A549 (cell line): Measurements from ENCODE around the gene POC1A. TPM values are rescaled to one million over a fixed set of nuclear protein-coding genes. Genes with fewer than 3 reads are reported as not detected.
"Not testable (repeated sequence)": the region's sequence is repeated elsewhere in the genome, so short reads cannot be mapped to it uniquely, and the experiment has no call there.

Experiments
- ATAC-seq, 2 experiments: fragments of 200-7000 bp in 1 of 2; fragments of >200 bp in 1 of 2; cut with Nextera tagmentation in 1 of 2; cut with Tn5 transposase in 1 of 2; 3 replicates each; pipeline versions ENCODE4 v1.8.0 to v1.9.1; 2018 to 2020; ENCODE audit warnings: mild to moderate bottlenecking in 1 of 2, moderate library complexity in 1 of 2
- CTCF ChIA-PET: fragments of 300-600 bp; sonication (Branson Sonifier 250); formaldehyde crosslinking; extraction: SDS; loops from one replicate; lab custom pipeline; 2021; ENCODE audit warnings: antibody characterized with exemption, inconsistent platforms; lab: Yijun Ruan, JAX
- POLR2A ChIA-PET: fragments of 350-600 bp; formaldehyde crosslinking; extraction: SDS; loops from one replicate; lab custom pipeline; 2021; ENCODE audit warnings: antibody characterized with exemption, inconsistent platforms; lab: Yijun Ruan, JAX
- DNase-seq, 2 experiments: peaks; one replicate each; pipeline versions ENCODE4 v3.0.0 to v3.0.0-alpha.2; 2011 to 2016; ENCODE audit warnings: low read depth in 1 of 2, low spot score in 1 of 2
- FAIRE-seq: peaks from 2 replicates; lab custom pipeline; 2011; peaks lifted over from hg19 to GRCh38; lab: Jason Lieb, UNC
- H3K27ac ChIP-seq, 2 experiments: fragments of >200 bp; sonication (Bioruptor Twin); formaldehyde crosslinking; 3 replicates each; pipeline ENCODE4 v1.5.1; 2016 to 2017
- H3K4me1 ChIP-seq: fragments of >200 bp; sonication (Bioruptor Twin); formaldehyde crosslinking; 3 replicates; pipeline ENCODE4 v1.6.1; 2016
- H3K4me2 ChIP-seq: fragments of >200 bp; sonication (Bioruptor Twin); formaldehyde crosslinking; 3 replicates; pipeline ENCODE4 v1.6.1; 2016
- H3K4me3 ChIP-seq: fragments of >200 bp; sonication (Bioruptor Twin); formaldehyde crosslinking; 3 replicates; pipeline ENCODE4 v1.5.1; 2016
- H3K9me3 ChIP-seq: fragments of >200 bp; sonication (Bioruptor Twin); formaldehyde crosslinking; 3 replicates; pipeline ENCODE4 v1.6.1; 2016
- BHLHE40 ChIP-seq: IDR thresholded peaks from 2 replicates; pipeline ENCODE4 v1.6.1; 2012; ENCODE audit warnings: low read depth, low read length, inconsistent platforms
- CBX8 ChIP-seq: fragments of 200-600 bp; sonication (generic); IDR thresholded peaks from 2 replicates; pipeline ENCODE4 v1.6.1; 2016
- CEBPB ChIP-seq, 2 experiments: fragments of >200 bp in 1 of 2; sonication (Bioruptor Twin) in 1 of 2; formaldehyde crosslinking in 1 of 2; IDR thresholded peaks; 2 replicates each; pipeline ENCODE4 v1.6.1; 2012 to 2016
- CHD2 ChIP-seq: fragments of 150-350 bp; IDR thresholded peaks from 2 replicates; pipeline ENCODE4 v1.6.1; 2014; ENCODE audit warnings: low read length; ENCODE audit not compliant: partially characterized antibody
- CHD4 ChIP-seq: fragments of 200-600 bp; sonication (generic); IDR thresholded peaks from 2 replicates; pipeline ENCODE4 v1.6.1; 2016; ENCODE audit warnings: antibody characterized with exemption, mild to moderate bottlenecking, borderline replicate concordance
- E2F6 ChIP-seq: IDR thresholded peaks from 2 replicates; pipeline ENCODE4 v1.6.1; 2012; ENCODE audit warnings: low read depth, borderline replicate concordance
- EHF ChIP-seq: fragments of 250-450 bp; sonication (Bioruptor Pico); IDR thresholded peaks from 2 replicates; pipeline ENCODE4 v1.5.0; 2020; ENCODE audit warnings: mild to moderate bottlenecking
- EHMT2 ChIP-seq: fragments of 200-600 bp; sonication (generic); IDR thresholded peaks from 2 replicates; pipeline ENCODE4 v1.6.1; 2016; ENCODE audit warnings: antibody characterized with exemption, low read depth, mild to moderate bottlenecking, moderate library complexity
- ESRRA ChIP-seq: fragments of 150-350 bp; IDR thresholded peaks from 2 replicates; pipeline ENCODE4 v1.6.1; 2014; ENCODE audit warnings: mild to moderate bottlenecking, low read length, borderline replicate concordance
- FOXS1 ChIP-seq: fragments of 250-450 bp; sonication (Bioruptor Pico); IDR thresholded peaks from 2 replicates; pipeline ENCODE4 v1.5.0; 2020; ENCODE audit warnings: mild to moderate bottlenecking, moderate library complexity
- HOXB13 ChIP-seq: fragments of 250-450 bp; sonication (Bioruptor Pico); IDR thresholded peaks from 2 replicates; pipeline ENCODE4 v1.5.0; 2020; ENCODE audit warnings: low read depth, mild to moderate bottlenecking, moderate library complexity
- HOXB5 ChIP-seq: fragments of 250-450 bp; sonication (Bioruptor Pico); IDR thresholded peaks from 2 replicates; pipeline ENCODE4 v1.5.0; 2020; ENCODE audit warnings: mild to moderate bottlenecking, moderate library complexity
- JUNB ChIP-seq: fragments of >200 bp; sonication (Bioruptor Twin); formaldehyde crosslinking; IDR thresholded peaks from 2 replicates; pipeline ENCODE4 v1.6.1; 2016
- KDM1A ChIP-seq: fragments of 200-600 bp; sonication (generic); IDR thresholded peaks from 2 replicates; pipeline ENCODE4 v1.6.1; 2016; ENCODE audit warnings: low read depth, mild to moderate bottlenecking
- MAZ ChIP-seq: fragments of 150-350 bp; IDR thresholded peaks from 2 replicates; pipeline ENCODE4 v1.6.1; 2014; ENCODE audit warnings: antibody characterized with exemption, low read depth, low read length, borderline replicate concordance
- NFE2L2 ChIP-seq: fragments of 150-350 bp; conservative IDR thresholded peaks from 2 replicates; pipeline ENCODE4 v1.6.1; 2014; ENCODE audit warnings: low read length
- NR3C1 ChIP-seq: fragments of >200 bp; sonication (Bioruptor Twin); formaldehyde crosslinking; IDR thresholded peaks from 3 replicates; pipeline ENCODE4 v1.6.1; 2017
- POLR2A ChIP-seq: IDR thresholded peaks from 2 replicates; pipeline ENCODE4 v1.6.1; 2012; ENCODE audit warnings: mild to moderate bottlenecking, low read length
- RAD21 ChIP-seq, 2 experiments: fragments of >200 bp in 1 of 2; sonication (Bioruptor Twin) in 1 of 2; formaldehyde crosslinking in 1 of 2; IDR thresholded peaks in 1 of 2; conservative IDR thresholded peaks in 1 of 2; 2 replicates in 1 of 2; 3 replicates in 1 of 2; pipeline ENCODE4 v1.6.1; 2012 to 2018; ENCODE audit warnings: inconsistent platforms in 1 of 2
- RNF2 ChIP-seq: fragments of 200-600 bp; sonication (generic); IDR thresholded peaks from 2 replicates; pipeline ENCODE4 v1.6.1; 2016; ENCODE audit warnings: low read depth, mild to moderate bottlenecking, antibody characterized with exemption, moderate library complexity, borderline replicate concordance
- SMC3 ChIP-seq: fragments of >200 bp; sonication (Bioruptor Twin); formaldehyde crosslinking; IDR thresholded peaks from 3 replicates; pipeline ENCODE4 v1.6.1; 2018; ENCODE audit warnings: inconsistent platforms
- TFCP2L1 ChIP-seq: fragments of 250-450 bp; sonication (Bioruptor Pico); IDR thresholded peaks from 2 replicates; pipeline ENCODE4 v1.5.0; 2021; ENCODE audit warnings: mild to moderate bottlenecking
- USF2 ChIP-seq: fragments of 450-650 bp; IDR thresholded peaks from 2 replicates; pipeline ENCODE4 v1.6.1; 2014; ENCODE audit warnings: antibody characterized with exemption
- ZFP36 ChIP-seq: fragments of 450-650 bp; IDR thresholded peaks from 2 replicates; pipeline ENCODE4 v1.6.1; 2014; ENCODE audit warnings: borderline replicate concordance; ENCODE audit not compliant: partially characterized antibody
- ZNF302 ChIP-seq: fragments of 250-450 bp; sonication (Bioruptor Pico); IDR thresholded peaks from 2 replicates; pipeline ENCODE4 v1.9.0; 2021; ENCODE audit warnings: inconsistent platforms, mild to moderate bottlenecking, moderate library complexity
- WGBS: methylation state at CpG from one replicate; pipeline ENCODE4 v1.1.6; 2017; ENCODE audit errors: missing lambda C conversion rate; 5-methylcytosine and 5-hydroxymethylcytosine counted together
- polyA plus RNA-seq, 4 experiments: library from polyadenylated mRNA; depleted of rRNA in 3 of 4; stranded (reverse); fragments of >200 nt; fragmentation: RNase III in 1 of 4; extraction: RNeasy Plus Mini Kit Qiagen cat#74134 plus additional on column Dnase treatment in 1 of 4; gene quantifications; 2 replicates in 3 of 4; 3 replicates in 1 of 4; pipeline ENCODE4 v1.2.3, GENCODE V29; 2011 to 2017
- TF ChIP-seq, protein P1 (sequence below): fragments of 250-450 bp; sonication (Bioruptor Pico); IDR thresholded peaks from 2 replicates; pipeline ENCODE4 v1.5.0; 2020; ENCODE audit warnings: low read depth, mild to moderate bottlenecking, moderate library complexity
- TF ChIP-seq, protein P2 (sequence below): fragments of >200 bp; sonication (Bioruptor Twin); formaldehyde crosslinking; IDR thresholded peaks from 2 replicates; pipeline ENCODE4 v1.6.1; 2016
- TF ChIP-seq, protein P3 (sequence below): IDR thresholded peaks from 2 replicates; pipeline ENCODE4 v1.6.1; 2012
- TF ChIP-seq, protein P4 (sequence below): IDR thresholded peaks from 2 replicates; pipeline ENCODE4 v1.6.1; 2012

The POC1A gene
- polyA plus RNA-seq, 2 of the 4 experiments (the other 2 are of a cell fraction) = 9.4 to 14.1 TPM

- ATAC-seq (no peak), FAIRE-seq (no peak), DNase-seq (no peak)
- Histone ChIP-seq H3K4me1 (peaks cover 33% of the 10 kb centered on the region), H3K9me3 (no peaks in the 10 kb centered on the region), H3K4me3 (no peak overlapping the region), H3K4me2 (no peak overlapping the region), H3K27ac (peak overlapping the region in 1 of 2 experiments; percentile 88; a peak in 2 of 6 replicates)
- WGBS = 73% methylated on average over 5 of the region's 6 CpGs
- POLR2A ChIA-PET = no interaction called here
- CTCF ChIA-PET = interaction anchor here (1.0 to 2.0 kb wide), 2 partner anchors 10 to 79 kb away, joined by 3 to 14 read pairs; no protein-coding TSS in a partner anchor
- TF ChIP-seq NR3C1 = no peak
- TF ChIP-seq CBX8 = no peak
- no peak for TF ChIP-seq KDM1A
- no peak for TF ChIP-seq SMC3
- TF ChIP-seq RAD21 (conservative IDR thresholded peaks at IDR 0.05 in 1 of 2, IDR thresholded peaks at IDR 0.05 in 1 of 2) = no peak
- TF ChIP-seq ZFP36 = no peak
- no peak for TF ChIP-seq TFCP2L1 (CRISPR knock-in tag)
- TF ChIP-seq CHD4 = no peak
- TF ChIP-seq, protein P1, sequence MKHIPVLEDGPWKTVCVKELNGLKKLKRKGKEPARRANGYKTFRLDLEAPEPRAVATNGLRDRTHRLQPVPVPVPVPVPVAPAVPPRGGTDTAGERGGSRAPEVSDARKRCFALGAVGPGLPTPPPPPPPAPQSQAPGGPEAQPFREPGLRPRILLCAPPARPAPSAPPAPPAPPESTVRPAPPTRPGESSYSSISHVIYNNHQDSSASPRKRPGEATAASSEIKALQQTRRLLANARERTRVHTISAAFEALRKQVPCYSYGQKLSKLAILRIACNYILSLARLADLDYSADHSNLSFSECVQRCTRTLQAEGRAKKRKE (CRISPR knock-in tag) = no peak
- no peak for TF ChIP-seq EHF (CRISPR knock-in tag)
- no peak for TF ChIP-seq CHD2
- TF ChIP-seq ZNF302 (CRISPR knock-in tag) = no peak
- TF ChIP-seq, protein P2, sequence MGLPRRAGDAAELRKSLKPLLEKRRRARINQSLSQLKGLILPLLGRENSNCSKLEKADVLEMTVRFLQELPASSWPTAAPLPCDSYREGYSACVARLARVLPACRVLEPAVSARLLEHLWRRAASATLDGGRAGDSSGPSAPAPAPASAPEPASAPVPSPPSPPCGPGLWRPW = no peak
- TF ChIP-seq JUNB = no peak
- TF ChIP-seq E2F6 = no peak
- no peak for TF ChIP-seq USF2
- TF ChIP-seq EHMT2 = no peak
Measured at GRCh38 chr3:52043750-52044149, 110.5 kb downstream of the POC1A start.

- H3K4me2 ChIP-seq, ATAC-seq, FAIRE-seq, DNase-seq, H3K4me3 ChIP-seq, CTCF ChIA-PET, H3K27ac ChIP-seq, H3K9me3 ChIP-seq, POLR2A ChIA-PET: not testable (repeated sequence)
- peaks cover 29% of the 10 kb centered on the region for H3K4me1 ChIP-seq
- WGBS = 91% methylated on average over 1 of the region's 1 CpG
Measured at GRCh38 chr3:52043039-52043438, 111.2 kb downstream of the POC1A start.

DNA sequence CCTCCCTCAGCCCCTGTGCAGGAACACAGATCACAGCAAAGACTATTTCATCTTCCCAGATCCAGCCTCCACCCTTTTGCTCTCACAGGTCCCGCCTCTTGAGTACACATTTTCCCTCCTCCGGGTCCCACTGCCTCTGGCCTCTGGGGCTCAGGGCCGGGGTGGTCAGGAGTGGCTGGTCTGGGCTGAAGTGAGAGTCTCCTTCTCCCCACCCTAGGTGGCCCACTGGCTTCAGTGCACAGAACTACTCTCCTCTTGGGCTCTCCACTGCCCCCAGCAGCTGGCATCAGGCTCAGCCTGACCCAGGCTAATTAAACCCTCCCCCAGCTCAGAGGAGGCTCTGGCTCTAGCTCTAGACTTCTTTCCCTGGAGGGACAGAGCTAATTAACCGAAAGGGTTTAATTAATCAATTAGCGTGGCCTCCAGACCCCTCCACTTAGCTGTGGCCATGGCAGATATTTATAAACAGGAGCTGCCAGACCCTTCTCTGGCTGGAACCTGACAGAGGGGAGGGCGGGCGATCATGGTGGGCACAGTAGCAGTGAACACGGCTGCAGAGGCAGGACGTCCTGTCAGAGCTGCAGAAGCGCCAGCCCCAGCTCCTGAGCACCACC, 113.0 kb downstream of the POC1A start:
- Histone ChIP-seq H3K9me3 (no peaks in the 10 kb centered on the region), H3K27ac (peak overlapping the region in 1 of 2 experiments; percentile 14; a peak in 1 of 6 replicates), H3K4me2 (no peak overlapping the region)
- POLR2A ChIA-PET = interaction anchor here (1.1 kb wide), 1 partner anchor 9 kb away, joined by 4 read pairs; no protein-coding TSS in a partner anchor
- ATAC-seq (peak; percentile 35 to 73; a peak in 4 of 6 replicates), DNase-seq (no peak), FAIRE-seq (no peak)
- CTCF ChIA-PET = interaction anchor here (1.4 to 2.7 kb wide), 4 partner anchors 11 to 40 kb away, joined by 3 to 16 read pairs (median 10); partner anchors contain the start of gene DUSP7
- WGBS = 59% methylated on average over 6 of the region's 10 CpGs
- TF ChIP-seq SMC3 (no peak), RNF2 (no peak), HOXB13 (CRISPR knock-in tag) (no peak), FOXS1 (CRISPR knock-in tag) (no peak), HOXB5 (CRISPR knock-in tag) (no peak), ESRRA (no peak), NFE2L2 (no peak), ZFP36 (no peak), CEBPB (IDR thresholded peaks at IDR 0.05) (no peak), BHLHE40 (no peak), EHF (CRISPR knock-in tag) (no peak), POLR2A (no peak), CHD2 (no peak), MAZ (no peak), CBX8 (no peak)
- TF ChIP-seq, protein P3, sequence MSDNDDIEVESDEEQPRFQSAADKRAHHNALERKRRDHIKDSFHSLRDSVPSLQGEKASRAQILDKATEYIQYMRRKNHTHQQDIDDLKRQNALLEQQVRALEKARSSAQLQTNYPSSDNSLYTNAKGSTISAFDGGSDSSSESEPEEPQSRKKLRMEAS = no peak
- TF ChIP-seq, protein P4, sequence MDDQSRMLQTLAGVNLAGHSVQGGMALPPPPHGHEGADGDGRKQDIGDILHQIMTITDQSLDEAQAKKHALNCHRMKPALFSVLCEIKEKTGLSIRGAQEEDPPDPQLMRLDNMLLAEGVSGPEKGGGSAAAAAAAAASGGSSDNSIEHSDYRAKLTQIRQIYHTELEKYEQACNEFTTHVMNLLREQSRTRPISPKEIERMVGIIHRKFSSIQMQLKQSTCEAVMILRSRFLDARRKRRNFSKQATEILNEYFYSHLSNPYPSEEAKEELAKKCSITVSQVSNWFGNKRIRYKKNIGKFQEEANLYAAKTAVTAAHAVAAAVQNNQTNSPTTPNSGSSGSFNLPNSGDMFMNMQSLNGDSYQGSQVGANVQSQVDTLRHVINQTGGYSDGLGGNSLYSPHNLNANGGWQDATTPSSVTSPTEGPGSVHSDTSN = no peak
- TF ChIP-seq, all 56 proteins: peak for 0
- Histone ChIP-seq H3K4me1 (peaks cover 11% of the 10 kb centered on the region), H3K4me3 (no peak overlapping the region)
